ENCODE results near the gene TBXAS1. TPM values are rescaled to one million over a fixed set of nuclear protein-coding genes. Genes with fewer than 3 reads are reported as not detected.

The TBXAS1 gene
- total RNA-seq, 4 donors from 2014 or later: 9.0 to 22.2 (median 14.6) TPM

GRCh38 chr7:139976055-139976837 lies 147.2 kb downstream of the TBXAS1 start:
- no peak for DNase-seq
- H3K9me3 ChIP-seq: no peaks in the 10 kb centered on the region
- H3K27me3 ChIP-seq: no peaks in the 10 kb centered on the region
- intact Hi-C loops (cut with DNase I; ENCODE audit: low total_unique reads): no loop called here
- no peaks in the 10 kb centered on the region for H3K36me3 ChIP-seq
- no peak overlapping the region for H3K4me3 ChIP-seq
- TF ChIP-seq EP300 (IDR thresholded peaks at IDR 0.05; ENCODE audit: low read depth) (no peak), POLR2AphosphoS5 (IDR thresholded peaks at IDR 0.05) (no peak), CTCF (IDR thresholded peaks at IDR 0.05) (no peak), POLR2A (IDR thresholded peaks at IDR 0.05) (no peak)
- in situ Hi-C loops (cut with MboI; ENCODE audit: low pct_ligation_motif_present in 1 of 4, low pct_unique_long_range_greater_than_20kb in 1 of 4, low sequenced_read_pairs in 3 of 4): no loop called here
- H3K27ac ChIP-seq: no peak overlapping the region
- 70 to 90% methylated on average over 3 to 11 of the region's 11 CpGs for WGBS, 2 donors (ENCODE audit: low coverage in 1 of 2)
- H3K4me1 ChIP-seq: no peaks in the 10 kb centered on the region

DNA sequence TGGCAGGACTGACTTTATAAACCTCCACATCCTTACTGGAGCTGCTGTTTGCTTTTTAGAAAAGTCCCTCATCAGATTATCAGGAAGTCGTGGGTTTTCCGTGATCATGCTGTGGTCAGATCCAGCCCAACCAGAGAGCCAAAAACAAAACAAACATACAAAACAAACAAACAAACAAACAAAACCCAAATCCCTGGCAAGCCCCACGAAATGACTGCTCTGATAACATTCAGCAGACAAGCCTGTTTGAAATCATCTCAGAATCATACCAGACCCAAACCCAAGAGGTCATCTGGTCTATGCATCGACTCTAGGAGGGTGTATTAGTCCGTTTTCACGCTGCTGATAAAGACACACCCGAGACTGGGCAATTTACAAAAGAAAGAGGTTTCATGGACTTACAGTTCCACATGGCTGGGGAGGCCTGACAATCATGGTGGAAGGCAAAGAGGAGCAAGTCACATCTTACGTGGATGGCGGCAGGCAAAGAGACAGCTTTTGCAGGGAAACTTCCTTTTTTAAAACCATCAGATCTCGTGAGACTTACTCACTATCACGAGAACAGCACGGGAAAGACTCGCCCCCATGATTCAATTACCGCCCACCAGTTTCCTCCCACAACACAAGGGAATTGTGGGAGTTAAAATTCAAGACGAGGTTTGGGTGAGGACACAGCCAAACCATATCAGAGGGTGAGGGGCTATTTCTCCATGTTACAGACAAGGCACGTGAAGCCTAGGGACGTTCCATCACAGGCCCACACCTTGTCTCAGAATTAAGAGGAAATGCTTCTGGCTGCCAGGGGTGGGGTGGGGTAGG lies 148.0 kb downstream of the TBXAS1 start:
- Histone ChIP-seq H3K9me3 (no peaks in the 10 kb centered on the region), H3K4me3 (no peak overlapping the region), H3K4me1 (no peaks in the 10 kb centered on the region), H3K27me3 (no peaks in the 10 kb centered on the region), H3K36me3 (no peaks in the 10 kb centered on the region), H3K27ac (no peak overlapping the region)
- DNase-seq: no peak
- in situ Hi-C loops (cut with MboI; ENCODE audit: low pct_ligation_motif_present in 1 of 4, low pct_unique_long_range_greater_than_20kb in 1 of 4, low sequenced_read_pairs in 3 of 4): no loop called here
- intact Hi-C loops (cut with DNase I; ENCODE audit: low total_unique reads): no loop called here
- TF ChIP-seq EP300 (IDR thresholded peaks at IDR 0.05; ENCODE audit: low read depth) (no peak), POLR2AphosphoS5 (IDR thresholded peaks at IDR 0.05) (no peak), POLR2A (IDR thresholded peaks at IDR 0.05) (no peak), CTCF (IDR thresholded peaks at IDR 0.05) (no peak)
- WGBS, 2 donors (ENCODE audit: low coverage in 1 of 2): 84 to 87% methylated on average over 6 to 17 of the region's 17 CpGs

DNA sequence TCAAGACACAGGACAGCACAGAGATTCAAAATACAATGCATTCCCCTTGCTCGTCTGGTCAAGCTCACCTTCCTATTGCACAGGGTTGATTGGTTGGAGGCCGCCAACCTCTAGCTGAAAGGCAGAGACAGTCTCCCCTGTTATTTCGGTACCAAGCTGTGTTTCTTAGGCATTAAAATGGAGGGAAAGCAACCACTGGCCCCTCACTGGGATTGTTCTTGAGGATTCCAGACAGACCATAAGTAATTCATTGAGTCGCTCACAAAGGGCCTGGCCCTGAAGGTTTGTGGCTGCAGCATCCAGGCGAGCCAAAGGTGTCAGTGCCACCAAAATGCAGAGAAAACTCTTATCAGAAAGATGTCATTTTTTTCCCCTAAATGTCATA lies 152.4 kb downstream of the TBXAS1 start:
- Histone ChIP-seq H3K4me3 (no peak overlapping the region), H3K4me1 (no peaks in the 10 kb centered on the region), H3K36me3 (no peaks in the 10 kb centered on the region), H3K27ac (no peak overlapping the region), H3K9me3 (no peaks in the 10 kb centered on the region), H3K27me3 (no peaks in the 10 kb centered on the region)
- 93 to 97% methylated on average over 5 of the region's 5 CpGs for WGBS, 2 donors (ENCODE audit: low coverage in 1 of 2)
- no peak for TF ChIP-seq POLR2A (IDR thresholded peaks at IDR 0.05)
- no peak for TF ChIP-seq POLR2AphosphoS5 (IDR thresholded peaks at IDR 0.05)
- TF ChIP-seq CTCF (IDR thresholded peaks at IDR 0.05): no peak
- no peak for TF ChIP-seq EP300 (IDR thresholded peaks at IDR 0.05; ENCODE audit: low read depth)
- in situ Hi-C loops (cut with MboI; ENCODE audit: low pct_ligation_motif_present in 1 of 4, low pct_unique_long_range_greater_than_20kb in 1 of 4, low sequenced_read_pairs in 3 of 4): no loop called here
- intact Hi-C loops (cut with DNase I; ENCODE audit: low total_unique reads): no loop called here
- DNase-seq: no peak

Data from transverse colon (tissue), 4 donors.